HG03045 (cell line): Measurements from ENCODE around the gene SH2D5.
"Not testable (repeated sequence)": the region's sequence is repeated elsewhere in the genome, so short reads cannot be mapped to it uniquely, and the experiment has no call there.

Source experiments
- ATAC-seq: cut with Tn5 transposase; IDR thresholded peaks from one replicate; pipeline ENCODE4 v1.9.1; 2021; ENCODE audit warnings: mild to moderate bottlenecking, moderate library complexity; ENCODE audit not compliant: unreplicated experiment

SH2D5 gene

GRCh38 chr1:20728371-20729154 lies 3.9 kb downstream of the SH2D5 start:
- no peak for ATAC-seq

DNA sequence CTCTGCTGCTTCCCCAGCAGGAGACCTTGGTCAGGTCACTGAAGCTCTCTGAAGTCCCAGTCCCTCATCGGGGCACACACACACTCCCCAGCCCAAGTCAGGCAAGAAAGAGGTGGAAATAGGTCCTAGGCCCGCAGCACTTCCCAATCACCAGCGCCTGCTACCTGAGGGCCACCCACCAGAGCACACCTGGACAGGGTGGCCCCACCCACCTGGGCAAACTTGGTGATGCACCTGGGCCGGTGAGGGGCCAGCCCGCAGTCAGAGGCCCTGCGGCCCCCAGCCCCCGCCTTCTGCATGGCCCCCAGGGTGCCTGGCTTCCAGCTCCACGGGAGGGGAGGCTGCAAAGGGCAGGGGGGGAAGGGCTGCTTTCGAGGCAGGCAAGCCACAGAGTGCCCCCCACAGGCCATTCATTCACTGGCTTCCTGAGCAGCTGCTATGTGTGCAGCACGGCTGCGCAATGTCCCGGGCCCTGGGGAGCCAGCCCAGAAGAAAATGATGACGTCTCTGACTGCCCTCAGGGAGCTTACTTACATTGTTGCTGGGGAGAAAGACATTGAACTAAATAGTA lies 4.7 kb downstream of the SH2D5 start:
- no peak for ATAC-seq

DNA sequence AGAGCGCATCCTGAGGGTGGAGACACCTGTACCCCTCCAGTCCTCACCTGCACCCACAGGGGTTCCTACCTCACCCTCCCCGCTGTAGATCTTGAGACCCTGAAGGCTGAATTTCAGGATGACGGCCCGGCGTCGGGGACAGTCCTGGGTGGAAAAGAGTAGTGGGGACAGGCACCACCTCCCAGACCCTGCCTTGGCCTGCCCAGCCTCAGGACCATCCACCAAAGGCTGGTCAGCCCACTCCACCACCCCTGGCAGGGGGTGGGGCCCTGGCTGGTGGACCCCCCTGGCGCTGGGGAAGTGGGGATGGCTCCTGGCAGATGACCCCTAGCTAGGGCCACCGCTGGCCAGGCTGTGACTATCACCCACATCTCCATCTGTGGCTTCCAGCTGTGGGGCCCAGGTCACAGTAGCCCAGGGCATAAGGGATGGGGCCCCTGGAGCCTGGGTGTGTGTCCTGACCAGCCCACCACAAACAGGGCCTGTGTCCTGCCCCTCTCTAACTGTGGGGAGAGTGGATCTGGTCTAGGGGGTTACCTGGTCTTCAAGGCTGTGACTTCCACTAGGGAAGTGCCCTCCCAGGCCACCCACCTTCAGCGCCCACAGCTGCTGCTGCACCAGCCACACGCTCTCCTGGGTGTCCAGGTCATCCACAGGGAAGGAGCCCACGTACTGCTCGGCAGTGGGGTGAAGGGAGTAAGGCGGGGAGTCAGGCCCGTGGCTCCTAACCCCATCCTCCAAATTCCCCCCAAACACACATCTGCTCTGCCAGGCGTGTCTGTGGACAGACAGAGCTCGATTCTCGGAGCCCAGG lies 5.4 kb downstream of the SH2D5 start:
- ATAC-seq, result no peak

GRCh38 chr1:20726118-20726911 lies 6.2 kb downstream of the SH2D5 start:
- no peak for ATAC-seq

GRCh38 chr1:20725189-20726117 lies 7.0 kb downstream of the SH2D5 start:
- ATAC-seq, result no peak

GRCh38 chr1:20724364-20725188 lies 7.9 kb downstream of the SH2D5 start:
- no peak for ATAC-seq

DNA sequence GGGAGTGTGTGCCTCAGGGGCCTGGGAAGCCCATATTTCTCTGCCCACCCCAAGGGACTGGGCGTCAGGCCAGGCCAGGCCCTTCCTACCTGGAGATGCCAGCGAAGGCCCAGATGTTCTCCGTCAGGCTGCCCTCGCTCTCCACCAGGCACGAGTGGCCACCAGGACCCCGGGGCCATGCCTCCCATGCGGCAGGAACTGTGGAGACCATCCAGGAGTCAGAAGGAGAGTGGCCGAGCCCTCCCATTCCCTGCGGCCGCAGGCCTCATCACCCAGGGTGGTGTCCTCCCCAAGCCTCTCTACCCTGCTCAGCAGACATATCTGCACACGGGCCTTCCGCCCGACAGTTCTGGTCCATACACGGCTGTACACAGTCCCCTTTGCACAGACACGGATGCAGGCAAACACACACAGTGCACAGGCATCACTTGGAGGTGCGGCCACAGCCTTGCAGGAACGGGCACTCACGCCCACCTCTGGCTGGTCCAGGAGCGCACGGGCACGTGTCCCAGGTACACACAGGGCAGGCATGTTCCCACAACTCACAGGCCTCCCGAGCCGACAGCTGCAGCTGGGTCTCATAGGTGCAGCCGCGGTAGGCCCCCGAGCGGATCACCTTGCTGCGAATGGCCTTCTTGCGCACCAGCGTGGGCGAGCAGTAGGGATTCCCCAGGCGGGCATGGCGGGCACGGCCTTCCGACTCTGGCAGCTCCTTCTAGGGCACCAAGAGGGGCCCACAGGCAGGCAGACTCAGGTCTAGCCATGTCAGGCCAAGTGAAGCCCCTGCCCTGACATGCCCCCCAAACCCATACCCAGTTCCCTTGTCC lies 8.8 kb downstream of the SH2D5 start:
- ATAC-seq, result no peak

DNA sequence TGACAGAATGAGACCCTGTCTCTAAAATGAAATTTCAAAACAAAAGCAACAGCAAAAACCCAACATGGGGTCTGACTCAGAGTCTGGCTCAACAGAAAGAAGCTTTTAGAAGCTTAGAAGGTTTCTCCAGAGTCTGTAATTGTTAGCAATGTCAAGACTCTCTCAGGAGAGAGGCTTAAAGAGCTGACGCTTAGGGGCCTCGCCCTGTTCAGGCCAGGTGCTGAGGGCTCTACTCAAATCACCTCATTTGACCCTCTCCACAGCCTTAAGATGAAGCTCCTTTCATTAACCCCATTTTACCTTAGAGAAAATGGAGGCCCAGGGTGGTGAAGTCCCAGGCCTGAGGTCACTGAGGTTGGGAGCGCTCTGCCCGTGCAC lies 9.4 kb downstream of the SH2D5 start:
- ATAC-seq, result no peak

GRCh38 chr1:20721117-20722061 lies 11.1 kb downstream of the SH2D5 start:
- ATAC-seq, result no peak

DNA sequence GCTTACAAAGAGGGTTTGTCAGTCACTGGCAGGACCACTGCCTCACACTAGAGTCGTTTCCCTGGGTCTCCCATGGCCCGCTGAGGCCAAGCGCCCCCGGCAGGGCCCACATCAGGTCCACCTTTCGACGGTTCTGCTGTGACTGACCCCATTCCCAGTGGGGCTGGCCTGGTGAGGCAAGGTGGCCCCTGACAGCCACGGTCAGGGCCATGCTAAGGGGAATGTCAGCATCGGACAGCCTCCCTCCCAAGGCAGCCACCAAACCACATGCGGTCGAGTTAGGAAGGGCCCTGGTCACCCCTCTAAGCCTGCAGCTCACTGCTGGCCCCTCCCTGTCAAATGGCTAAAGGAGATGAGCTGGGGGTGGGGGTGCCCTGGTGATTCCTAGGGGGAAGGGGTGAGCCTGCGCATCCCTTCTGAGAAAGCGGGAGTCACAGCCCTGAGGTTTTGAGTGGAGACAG lies 11.8 kb downstream of the SH2D5 start:
- ATAC-seq, result no peak

DNA sequence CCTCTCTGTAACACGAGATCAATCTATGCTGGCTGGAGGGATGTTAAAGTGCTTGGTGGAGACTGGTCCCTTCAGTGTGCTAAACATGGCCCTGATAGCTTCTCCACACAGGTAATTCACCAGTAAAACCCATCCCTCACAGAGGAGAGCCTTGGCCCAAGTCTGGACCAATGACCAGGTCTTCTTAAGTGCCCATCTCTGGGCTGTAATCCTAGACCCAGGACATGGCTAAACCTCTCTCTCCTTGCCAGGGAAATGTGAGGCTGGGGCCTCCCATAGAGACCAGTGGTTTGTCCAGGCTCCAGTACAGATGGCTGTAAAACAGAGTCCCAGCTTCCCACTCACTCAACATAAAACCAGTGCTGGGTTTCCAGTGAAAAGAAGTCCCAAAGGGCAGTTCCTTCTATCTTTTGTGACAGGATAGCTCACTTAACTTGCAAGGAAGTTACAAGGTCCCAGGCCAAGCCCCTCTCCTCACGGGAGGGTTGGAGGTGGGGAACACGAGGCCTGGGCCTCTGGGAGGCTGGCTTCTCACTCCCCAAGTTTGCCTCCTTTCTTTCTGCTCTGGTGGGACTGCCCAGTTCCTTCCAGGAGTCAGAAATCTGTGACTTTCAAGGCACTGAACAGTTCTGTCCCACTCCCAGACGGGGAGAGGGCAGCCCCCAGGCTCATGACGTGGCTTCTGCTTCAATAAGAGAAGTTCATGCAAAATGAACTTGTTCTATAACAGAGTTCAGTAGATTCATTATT lies 12.5 kb downstream of the SH2D5 start:
- ATAC-seq, result no peak

GRCh38 chr1:20719261-20719660 lies 13.2 kb downstream of the SH2D5 start:
- ATAC-seq, result no peak

DNA sequence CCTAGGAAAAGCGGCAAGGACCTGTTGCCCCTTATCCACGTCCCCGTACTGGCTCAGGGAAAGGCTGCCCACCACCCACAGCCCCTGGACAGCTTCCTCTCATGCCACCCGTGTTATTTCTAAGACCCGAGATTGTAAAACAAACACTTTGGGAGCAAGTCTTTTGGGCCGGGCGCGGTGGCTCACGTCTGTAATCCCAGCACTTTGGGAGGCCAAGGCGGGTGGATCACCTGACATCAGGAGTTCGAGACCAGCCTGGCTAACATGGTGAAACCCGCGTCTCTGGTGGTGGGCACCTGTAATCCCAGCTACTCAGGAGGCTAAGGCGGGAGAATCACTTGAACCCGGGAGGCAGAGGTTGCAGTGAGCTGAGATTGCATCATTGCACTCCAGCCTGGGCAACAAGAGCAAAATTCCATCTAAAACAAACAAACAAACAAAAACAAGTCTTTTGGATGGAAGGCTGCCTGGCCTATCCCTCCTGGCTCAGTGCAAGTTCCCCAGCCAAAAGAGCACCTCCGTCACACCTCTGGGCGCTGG lies 14.1 kb downstream of the SH2D5 start:
- not testable (repeated sequence) for ATAC-seq

DNA sequence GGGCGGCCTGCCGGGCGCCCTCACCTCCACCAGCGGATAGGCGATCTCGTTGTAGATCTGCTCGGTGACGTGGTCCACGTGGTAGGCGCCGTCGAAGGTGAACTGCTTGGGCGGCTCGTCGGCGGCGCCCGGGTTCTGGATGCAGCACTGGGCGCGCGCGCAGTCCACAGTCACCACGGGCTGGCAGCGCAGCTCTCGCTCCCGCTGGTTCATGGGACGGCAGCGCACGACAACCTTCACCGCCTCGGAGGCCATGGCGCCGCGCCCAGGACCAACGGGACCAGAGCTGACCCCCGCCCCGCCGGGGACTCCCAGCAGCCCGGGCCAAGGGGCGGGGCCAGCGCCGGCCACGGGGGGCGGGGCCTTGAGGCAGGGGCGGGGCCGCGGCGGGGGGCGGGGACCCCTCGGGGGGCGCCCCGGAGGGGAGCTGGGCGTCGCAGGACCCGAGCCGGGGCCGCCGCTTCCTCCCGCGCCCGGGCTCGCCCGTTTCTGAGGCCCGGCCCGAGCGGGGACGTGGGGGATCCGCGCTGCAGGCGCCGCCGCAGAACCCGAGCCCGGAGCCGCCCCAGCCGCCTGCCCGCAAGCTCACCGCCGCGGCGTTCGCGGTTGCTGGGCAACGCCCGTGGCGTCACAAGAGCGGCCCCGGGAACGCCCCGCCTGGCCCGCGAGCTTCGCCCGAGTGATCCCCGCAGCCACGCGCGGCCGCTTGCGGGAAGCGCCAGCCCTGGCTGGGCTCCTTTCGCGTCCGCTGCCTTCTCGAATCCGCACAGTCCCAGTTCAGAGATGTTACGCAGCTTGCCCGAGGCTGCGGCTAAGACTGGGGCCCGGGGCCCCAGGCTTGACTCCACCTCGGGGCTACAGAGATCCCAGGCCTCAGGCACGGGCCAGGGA lies 14.8 kb downstream of the SH2D5 start, which contains the start of gene KIF17:
Gene KIF17 (minus strand): TSS at position 556 of the 891 bp plus-strand sequence. CDS start 301 bp downstream, at position 255.
- no peak for ATAC-seq

GRCh38 chr1:20716232-20716631 lies 16.3 kb downstream of the SH2D5 start:
- no peak for ATAC-seq
